Smooth muscle cell (in vitro differentiated cells): ENCODE results near the gene SLC35F1. TPM values are rescaled to one million over a fixed set of nuclear protein-coding genes. Genes with fewer than 3 reads are reported as not detected.

Experiments used
- DNase-seq: peaks from one replicate; lab custom pipeline; 2025; ENCODE audit not compliant: unreplicated experiment; lab: John Stamatoyannopoulos, UW
- H2AFZ ChIP-seq: fragments of 200-600 bp; sonication (generic); 2 replicates; pipeline ENCODE4 v1.6.0; 2016; ENCODE audit warnings: antibody characterized with exemption, low read depth, mild to moderate bottlenecking
- H3F3A ChIP-seq: fragments of 200-600 bp; sonication (generic); 2 replicates; pipeline ENCODE4 v1.6.0; 2017; ENCODE audit warnings: antibody characterized with exemption, low read depth
- H3K27ac ChIP-seq: fragments of 200-600 bp; sonication (generic); 2 replicates; pipeline ENCODE4 v1.5.1; 2016; ENCODE audit warnings: low read depth, mild to moderate bottlenecking
- H3K27me3 ChIP-seq: fragments of 200-600 bp; sonication (generic); 2 replicates; pipeline ENCODE4 v1.6.1; 2016; ENCODE audit warnings: low read depth, mild to moderate bottlenecking
- H3K36me3 ChIP-seq: fragments of 200-600 bp; sonication (generic); 2 replicates; pipeline ENCODE4 v1.5.1; 2016; ENCODE audit warnings: low read depth
- H3K4me1 ChIP-seq: fragments of 200-600 bp; sonication (generic); 2 replicates; pipeline ENCODE4 v1.5.1; 2016; ENCODE audit warnings: low read depth
- H3K4me2 ChIP-seq: fragments of 200-600 bp; sonication (generic); 2 replicates; pipeline ENCODE4 v1.6.0; 2016; ENCODE audit warnings: mild to moderate bottlenecking
- H3K4me3 ChIP-seq: fragments of 200-600 bp; sonication (generic); 2 replicates; pipeline ENCODE4 v1.5.1; 2016; ENCODE audit warnings: mild to moderate bottlenecking
- H3K79me2 ChIP-seq: fragments of 200-600 bp; sonication (generic); 2 replicates; pipeline ENCODE4 v1.6.0; 2016; ENCODE audit warnings: low read depth, mild to moderate bottlenecking
- H3K9ac ChIP-seq: fragments of 200-600 bp; sonication (generic); 2 replicates; pipeline ENCODE4 v1.6.0; 2016; ENCODE audit warnings: low read depth
- H3K9me3 ChIP-seq: fragments of 200-600 bp; sonication (generic); replicated peaks from 2 replicates; pipeline ENCODE4 v1.5.1; 2016; ENCODE audit warnings: low read depth
- H4K20me1 ChIP-seq: fragments of 200-600 bp; sonication (generic); 2 replicates; pipeline ENCODE4 v1.6.0; 2016; ENCODE audit warnings: low read depth
- WGBS: methylation state at CpG from one replicate; pipeline ENCODE4 v1.1.7; 2016; ENCODE audit warnings: low lambda C conversion rate; 5-methylcytosine and 5-hydroxymethylcytosine counted together
- polyA plus RNA-seq: library from polyadenylated mRNA; unstranded; fragments of >200 nt; fragmentation: Nextera tagmentation; extraction: Ambion mirVana; gene quantifications from 2 replicates; pipeline ENCODE4 v1.2.1, GENCODE V29; 2016
- total RNA-seq: library from RNA; depleted of rRNA; stranded (reverse); fragments of >200 nt; gene quantifications from 2 replicates; pipeline ENCODE4 v1.2.3, GENCODE V29; 2014
- TF ChIP-seq, protein P1 (sequence below): fragments of 200-600 bp; sonication (generic); IDR thresholded peaks from 2 replicates; pipeline ENCODE4 v1.5.1; 2017; ENCODE audit warnings: borderline replicate concordance, mild to moderate bottlenecking, antibody characterized with exemption; ENCODE audit not compliant: insufficient read depth, poor library complexity, severe bottlenecking

SLC35F1 gene
- total and polyA plus RNA-seq, 2 experiments from 2014 or later = 0.05 to 0.09 TPM

DNA sequence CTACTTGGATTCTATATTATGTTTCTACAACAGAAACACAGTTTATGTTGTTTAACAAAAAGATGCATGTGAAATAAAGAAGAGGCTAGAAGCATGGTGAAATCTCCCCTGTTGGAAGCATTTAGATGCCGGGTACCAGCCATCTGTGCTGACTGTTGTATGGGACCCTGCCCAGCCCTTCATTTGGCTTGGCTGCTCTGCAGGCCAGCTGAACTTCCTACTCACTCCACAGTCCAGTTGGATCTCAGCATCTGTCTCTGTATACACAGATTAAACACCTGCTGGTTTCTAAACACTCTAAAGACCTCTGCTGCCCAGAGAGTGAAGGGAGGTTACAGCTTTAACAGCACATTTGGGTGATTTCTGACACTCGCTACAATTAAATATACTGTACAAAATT, 228.3 kb downstream of the SLC35F1 start:
- Histone ChIP-seq H3F3A (no peaks in the 10 kb centered on the region), H3K27me3 (no peaks in the 10 kb centered on the region), H3K9me3 (no peaks in the 10 kb centered on the region), H3K36me3 (no peaks in the 10 kb centered on the region), H3K9ac (no peak overlapping the region), H4K20me1 (no peaks in the 10 kb centered on the region), H3K4me2 (no peak overlapping the region), H2AFZ (no peak overlapping the region), H3K4me1 (no peaks in the 10 kb centered on the region), H3K79me2 (no peaks in the 10 kb centered on the region), H3K27ac (no peak overlapping the region), H3K4me3 (no peak overlapping the region)
- 100% methylated on average over 2 of the region's 2 CpGs for WGBS
- TF ChIP-seq, protein P1, sequence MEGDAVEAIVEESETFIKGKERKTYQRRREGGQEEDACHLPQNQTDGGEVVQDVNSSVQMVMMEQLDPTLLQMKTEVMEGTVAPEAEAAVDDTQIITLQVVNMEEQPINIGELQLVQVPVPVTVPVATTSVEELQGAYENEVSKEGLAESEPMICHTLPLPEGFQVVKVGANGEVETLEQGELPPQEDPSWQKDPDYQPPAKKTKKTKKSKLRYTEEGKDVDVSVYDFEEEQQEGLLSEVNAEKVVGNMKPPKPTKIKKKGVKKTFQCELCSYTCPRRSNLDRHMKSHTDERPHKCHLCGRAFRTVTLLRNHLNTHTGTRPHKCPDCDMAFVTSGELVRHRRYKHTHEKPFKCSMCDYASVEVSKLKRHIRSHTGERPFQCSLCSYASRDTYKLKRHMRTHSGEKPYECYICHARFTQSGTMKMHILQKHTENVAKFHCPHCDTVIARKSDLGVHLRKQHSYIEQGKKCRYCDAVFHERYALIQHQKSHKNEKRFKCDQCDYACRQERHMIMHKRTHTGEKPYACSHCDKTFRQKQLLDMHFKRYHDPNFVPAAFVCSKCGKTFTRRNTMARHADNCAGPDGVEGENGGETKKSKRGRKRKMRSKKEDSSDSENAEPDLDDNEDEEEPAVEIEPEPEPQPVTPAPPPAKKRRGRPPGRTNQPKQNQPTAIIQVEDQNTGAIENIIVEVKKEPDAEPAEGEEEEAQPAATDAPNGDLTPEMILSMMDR = no peak
- DNase-seq = no peak

DNA sequence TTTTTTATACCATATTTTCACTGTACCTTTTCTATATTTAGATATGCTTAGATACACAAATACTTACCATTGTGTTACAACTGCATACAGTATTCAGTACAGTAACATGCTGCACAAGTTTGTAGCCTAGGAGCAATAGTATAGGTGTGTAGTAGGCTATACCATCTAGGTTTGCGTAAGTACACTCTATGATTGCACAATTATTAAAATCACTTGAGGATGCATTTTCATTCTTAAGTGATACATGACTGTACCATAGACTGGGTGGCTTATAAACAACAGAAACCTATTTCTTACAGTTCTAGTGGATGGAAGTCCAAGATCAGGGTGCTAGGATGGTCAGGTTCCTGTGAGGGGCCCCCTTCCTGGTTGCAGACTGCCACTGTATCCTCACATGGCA, 234.1 kb downstream of the SLC35F1 start:
- no peaks in the 10 kb centered on the region for H4K20me1 ChIP-seq
- 97% methylated on average over 1 of the region's 1 CpG for WGBS

DNA sequence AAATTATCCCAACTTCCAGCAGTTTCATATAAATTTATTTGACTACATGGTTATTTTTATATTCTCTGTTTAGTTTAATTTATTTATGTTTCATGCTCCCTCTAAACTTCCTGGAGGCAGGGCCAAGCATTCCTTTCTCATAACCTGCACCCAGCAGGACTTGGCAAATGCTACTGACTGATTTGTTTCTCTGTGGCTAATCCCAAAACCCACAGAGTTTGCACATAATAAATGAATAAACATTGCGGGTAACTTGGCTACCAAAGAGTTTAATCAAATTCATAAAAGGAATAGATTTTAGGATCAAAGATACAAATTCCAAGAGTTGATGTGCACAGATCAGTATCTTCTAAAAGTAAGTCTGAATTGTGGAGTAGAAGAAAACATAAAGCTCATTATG, 239.5 kb downstream of the SLC35F1 start:
- no peak overlapping the region for H3K9ac ChIP-seq
- H3F3A ChIP-seq = no peaks in the 10 kb centered on the region
- TF ChIP-seq, protein P1 = no peak
- no peak overlapping the region for H3K27ac ChIP-seq
- no peak for DNase-seq
- H2AFZ ChIP-seq = no peak overlapping the region
- H3K9me3 ChIP-seq = no peaks in the 10 kb centered on the region
- H3K4me3 ChIP-seq = no peak overlapping the region
- no peak overlapping the region for H3K4me2 ChIP-seq
- no peaks in the 10 kb centered on the region for H3K27me3 ChIP-seq
- H3K79me2 ChIP-seq = no peaks in the 10 kb centered on the region
- no peaks in the 10 kb centered on the region for H4K20me1 ChIP-seq
- 85% methylated on average over 1 of the region's 1 CpG for WGBS
- H3K4me1 ChIP-seq = no peaks in the 10 kb centered on the region
- no peaks in the 10 kb centered on the region for H3K36me3 ChIP-seq

More for the DNA sequence above, 234.1 kb downstream of the SLC35F1 start:
- Histone ChIP-seq H3F3A (no peaks in the 10 kb centered on the region), H2AFZ (no peak overlapping the region), H3K36me3 (no peaks in the 10 kb centered on the region), H3K4me2 (no peak overlapping the region), H3K9ac (no peak overlapping the region), H3K4me3 (no peak overlapping the region), H3K4me1 (no peaks in the 10 kb centered on the region), H3K27me3 (no peaks in the 10 kb centered on the region), H3K9me3 (no peaks in the 10 kb centered on the region), H3K27ac (no peak overlapping the region), H3K79me2 (no peaks in the 10 kb centered on the region)
- no peak for DNase-seq
- TF ChIP-seq, protein P1 = no peak

DNA sequence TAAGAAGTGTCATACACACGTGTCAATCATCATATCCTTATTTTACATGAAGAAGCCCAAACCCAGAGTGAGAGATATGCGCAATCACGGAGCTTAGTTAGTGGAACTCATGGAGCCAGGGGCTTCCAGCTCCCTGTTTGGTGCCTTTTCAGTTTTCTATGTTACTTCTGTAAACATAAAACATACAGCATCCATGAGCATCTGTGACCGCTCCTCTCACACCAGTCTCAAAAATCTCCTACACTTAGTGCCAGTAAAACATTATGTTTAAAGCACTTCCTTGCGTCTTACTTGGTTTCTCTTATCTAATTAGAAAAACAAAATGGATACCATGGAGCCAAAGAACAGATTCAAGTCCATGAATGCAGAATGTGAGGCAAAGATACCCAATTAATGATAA, 240.4 kb downstream of the SLC35F1 start:
- Histone ChIP-seq H4K20me1 (no peaks in the 10 kb centered on the region), H3K9ac (no peak overlapping the region)
- WGBS = 91% methylated on average over 5 of the region's 5 CpGs

More for the DNA sequence above, 240.4 kb downstream of the SLC35F1 start:
- Histone ChIP-seq H3K4me1 (no peaks in the 10 kb centered on the region), H3K4me3 (no peak overlapping the region), H3K79me2 (no peaks in the 10 kb centered on the region), H2AFZ (no peak overlapping the region), H3K36me3 (no peaks in the 10 kb centered on the region), H3K9me3 (no peaks in the 10 kb centered on the region), H3K27me3 (no peaks in the 10 kb centered on the region), H3K27ac (no peak overlapping the region), H3K4me2 (no peak overlapping the region), H3F3A (no peaks in the 10 kb centered on the region)
- TF ChIP-seq, protein P1 = no peak
- DNase-seq = no peak
